SK-N-MC (cell line): ENCODE results near the gene AMZ1.

Source experiments
- EZH2 ChIP-seq: fragments of 200-600 bp; sonication (generic); IDR thresholded peaks from one replicate; pipeline ENCODE4 v1.6.1; 2017; ENCODE audit warnings: antibody characterized with exemption
- POLR2AphosphoS5 ChIP-seq: IDR thresholded peaks from 2 replicates; pipeline ENCODE4 v1.6.1; 2012; ENCODE audit warnings: mild to moderate bottlenecking, low read depth, low read length, borderline replicate concordance

DNA sequence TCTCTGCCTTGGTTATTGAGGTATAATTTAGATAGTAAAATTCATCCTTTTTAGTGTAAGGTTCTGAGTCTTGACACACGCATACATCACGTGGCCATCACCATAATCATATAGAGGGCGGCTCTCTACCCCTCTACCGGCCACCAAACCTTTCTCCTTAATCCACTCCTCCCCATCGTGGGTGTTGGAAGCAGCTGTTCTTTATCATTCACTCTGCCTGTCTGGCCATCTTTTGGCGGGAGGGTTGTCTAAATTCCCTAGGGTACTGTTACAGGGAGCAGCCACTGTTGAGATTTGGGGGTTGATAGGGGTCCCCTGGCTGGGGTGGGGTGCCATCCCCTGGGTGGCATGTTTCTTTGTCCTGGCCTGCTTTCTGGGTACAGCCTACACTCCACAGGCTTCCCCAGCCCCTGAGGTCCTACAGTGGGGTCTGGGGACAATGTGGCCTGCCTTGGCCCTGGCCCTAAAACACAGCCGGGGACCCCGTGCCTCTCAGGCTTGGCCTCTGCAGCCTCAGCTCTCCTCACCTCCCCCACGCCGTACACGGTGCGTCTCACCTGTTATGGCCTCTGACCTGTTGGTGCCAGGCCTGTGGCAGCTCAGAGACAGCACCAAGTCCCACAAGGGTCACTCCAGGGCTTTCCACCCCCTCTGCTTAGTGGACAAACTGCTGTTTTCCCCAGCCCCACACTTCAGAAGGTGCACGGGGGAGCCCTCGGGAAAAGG, 17.5 kb downstream of the AMZ1 start:
- TF ChIP-seq POLR2AphosphoS5 (no peak), EZH2 (no peak)
